Bronchus fibroblast of lung (primary cell): ENCODE results near the gene CLDN34. TPM values are rescaled to one million over a fixed set of nuclear protein-coding genes. Genes with fewer than 3 reads are reported as not detected.

Source experiments
- total RNA-seq: library from RNA; depleted of rRNA; stranded (reverse); fragments of >200 nt; gene quantifications from 2 replicates; pipeline ENCODE4 v1.2.3, GENCODE V29; 2015

CLDN34 gene
- total RNA-seq = not detected in 2 replicates

DNA sequence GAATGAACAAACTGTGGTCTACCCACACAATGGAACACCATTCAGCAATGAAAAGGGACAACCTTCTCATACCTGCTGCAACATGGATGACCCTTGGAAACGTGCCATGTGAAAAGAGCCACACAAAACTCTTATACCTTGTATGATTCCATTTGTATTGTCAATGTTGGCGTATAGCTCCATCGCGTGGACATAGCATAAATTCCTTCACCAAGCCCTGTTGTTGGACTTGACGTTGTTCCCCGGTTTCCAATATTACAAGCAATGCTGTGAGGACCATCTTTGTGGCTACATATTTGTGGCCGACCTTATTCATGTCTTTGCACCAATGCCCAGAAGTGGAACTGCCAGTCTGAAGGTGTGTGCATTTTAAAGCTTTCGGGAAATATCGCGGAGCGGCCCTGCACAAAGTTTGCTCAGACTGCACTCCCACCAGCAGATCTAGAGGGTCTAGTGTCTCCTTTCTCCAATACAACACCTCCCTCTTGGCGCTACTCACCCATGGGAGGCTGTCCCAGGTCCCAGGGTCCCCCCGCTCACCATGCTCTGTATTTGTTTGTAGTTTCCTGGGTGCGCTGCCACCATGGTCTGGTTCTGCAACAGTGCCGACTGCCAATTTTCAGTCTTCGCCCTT, at the start of gene CLDN34:
CLDN34 (plus strand) TSS at position 584 of the 634 bp plus-strand sequence; CDS start at position 584, 0 bp downstream.

Other genes starting within 250 kb of the CLDN34 start
- gene GPR143, start 201.5 kb upstream of the CLDN34 start, total RNA-seq = 0.15 and 1.7 TPM in 2 replicates
- gene SHROOM2, start 180.9 kb upstream of the CLDN34 start, total RNA-seq = 10.3 and 13.3 TPM in 2 replicates
- gene CLCN4, start 189.6 kb downstream of the CLDN34 start, total RNA-seq = 2.9 and 4.2 TPM in 2 replicates